Calu3 (cell line): ENCODE measurements around the gene TTBK2. TPM values are rescaled to one million over a fixed set of nuclear protein-coding genes. Genes with fewer than 3 reads are reported as not detected.

ENCODE experiments used
- BruUV-seq: library from RNA; stranded (reverse); fragments of 400-500 nt; replicated peaks from 2 replicates; lab custom pipeline; 2021; lab: Mats Ljungman, UMichigan
- CTCF ChIA-PET: fragments of 300-600 bp; sonication (Branson Sonifier 250); formaldehyde crosslinking; loops from one replicate; lab custom pipeline; 2022; ENCODE audit warnings: antibody characterized with exemption; lab: Charles Lee
- DNase-seq: peaks from one replicate; pipeline ENCODE4 v3.0.0; 2022
- H3K27ac Mint-ChIP-seq: one replicate; pipeline ENCODE4 v1.8.0; 2022; ENCODE audit warnings: mixed read lengths; ENCODE audit not compliant: unreplicated experiment
- H3K27me3 Mint-ChIP-seq: one replicate; pipeline ENCODE4 v1.8.0; 2022; ENCODE audit warnings: mixed read lengths; ENCODE audit not compliant: unreplicated experiment
- H3K36me3 Mint-ChIP-seq: one replicate; pipeline ENCODE4 v1.8.0; 2022; ENCODE audit warnings: mild to moderate bottlenecking, moderate library complexity, mixed read lengths; ENCODE audit not compliant: insufficient read depth, unreplicated experiment
- H3K4me1 Mint-ChIP-seq: one replicate; pipeline ENCODE4 v1.8.0; 2022; ENCODE audit warnings: mild to moderate bottlenecking, low read depth, mixed read lengths; ENCODE audit not compliant: unreplicated experiment
- H3K4me3 Mint-ChIP-seq: one replicate; pipeline ENCODE4 v1.8.0; 2022; ENCODE audit warnings: mild to moderate bottlenecking, low read depth, moderate library complexity, mixed read lengths; ENCODE audit not compliant: unreplicated experiment
- H3K9me3 Mint-ChIP-seq: one replicate; pipeline ENCODE4 v1.8.0; 2022; ENCODE audit warnings: low read depth, mixed read lengths; ENCODE audit not compliant: unreplicated experiment
- CTCF ChIP-seq: fragments of 200-600 bp; IDR thresholded peaks from one replicate; pipeline ENCODE4 v1.8.0; 2022; ENCODE audit warnings: antibody characterized with exemption; ENCODE audit not compliant: unreplicated experiment
- intact Hi-C: fragments of 100-400 bp; cut with micrococcal nuclease; formaldehyde crosslinking; loops from one replicate; pipeline ENCODE4 v1.10.0; 2022; ENCODE audit not compliant: unreplicated experiment
- total RNA-seq: library from RNA; stranded (reverse); gene quantifications from 2 replicates; pipeline ENCODE4 v1.2.3, GENCODE V29; 2022

The TTBK2 gene
- total RNA-seq, 1 experiment from 2014 or later, result 5.3 TPM

- Mint-ChIP-seq H3K4me3 (no peak overlapping the region), H3K9me3 (no peaks in the 10 kb centered on the region), H3K4me1 (no peaks in the 10 kb centered on the region), H3K36me3 (peaks cover 11% of the 10 kb centered on the region), H3K27me3 (no peaks in the 10 kb centered on the region), H3K27ac (no peak overlapping the region)
- no peak for DNase-seq
- TF ChIP-seq CTCF, result no peak
- intact Hi-C loops, result no loop called here
- BruUV-seq, result no TSS peak
- CTCF ChIA-PET, result no interaction called here
Measured at GRCh38 chr15:42731461-42731860, 189.1 kb downstream of the TTBK2 start.

GRCh38 chr15:42730536-42730935, 190.0 kb downstream of the TTBK2 start:
- CTCF ChIA-PET, result no interaction called here
- BruUV-seq, result no TSS peak
- no peak for TF ChIP-seq CTCF
- DNase-seq, result no peak
- H3K9me3 Mint-ChIP-seq, result no peaks in the 10 kb centered on the region
- no peak overlapping the region for H3K27ac Mint-ChIP-seq
- no peaks in the 10 kb centered on the region for H3K27me3 Mint-ChIP-seq
- H3K36me3 Mint-ChIP-seq, result peaks cover 13% of the 10 kb centered on the region
- H3K4me3 Mint-ChIP-seq, result no peak overlapping the region
- no peaks in the 10 kb centered on the region for H3K4me1 Mint-ChIP-seq
- intact Hi-C loops, result no loop called here

- no TSS peak for BruUV-seq
- DNase-seq, result no peak
- intact Hi-C loops, result no loop called here
- no peak overlapping the region for H3K27ac Mint-ChIP-seq
- H3K4me1 Mint-ChIP-seq, result no peaks in the 10 kb centered on the region
- no peak overlapping the region for H3K4me3 Mint-ChIP-seq
- no peak for TF ChIP-seq CTCF
- peaks cover 17% of the 10 kb centered on the region for H3K36me3 Mint-ChIP-seq
- H3K27me3 Mint-ChIP-seq, result no peaks in the 10 kb centered on the region
- CTCF ChIA-PET, result interaction anchor here (0.6 kb wide), 1 partner anchor 161 kb away, joined by 3 read pairs; no protein-coding TSS in a partner anchor
- H3K9me3 Mint-ChIP-seq, result no peaks in the 10 kb centered on the region
Measured at GRCh38 chr15:42730135-42730534, 190.4 kb downstream of the TTBK2 start.

GRCh38 chr15:42729409-42729808, 191.2 kb downstream of the TTBK2 start:
- CTCF ChIA-PET, result interaction anchor here (0.6 kb wide), 1 partner anchor 162 kb away, joined by 3 read pairs; no protein-coding TSS in a partner anchor
- no TSS peak for BruUV-seq
- no peaks in the 10 kb centered on the region for H3K27me3 Mint-ChIP-seq
- H3K4me1 Mint-ChIP-seq, result no peaks in the 10 kb centered on the region
- no peaks in the 10 kb centered on the region for H3K9me3 Mint-ChIP-seq
- H3K27ac Mint-ChIP-seq, result no peak overlapping the region
- DNase-seq, result no peak
- no peak for TF ChIP-seq CTCF
- peaks cover 21% of the 10 kb centered on the region for H3K36me3 Mint-ChIP-seq
- H3K4me3 Mint-ChIP-seq, result no peak overlapping the region
- intact Hi-C loops, result no loop called here
